GM10248 (cell line): Measurements from ENCODE around the gene PAX5.
A peak's percentile ranks its signal among the peaks of the same experiment; 100 is the strongest.

Experiments used
- CTCF ChIA-PET: fragments of 300-600 bp; sonication (Branson Sonifier 250); formaldehyde crosslinking; extraction: SDS; loops from one replicate; lab custom pipeline; 2021; ENCODE audit warnings: antibody characterized with exemption; lab: Yijun Ruan, JAX
- POLR2A ChIA-PET: fragments of 350-650 bp; sonication (Branson Sonifier 250); formaldehyde crosslinking; extraction: SDS; loops from one replicate; lab custom pipeline; 2020; ENCODE audit warnings: antibody characterized with exemption; lab: Yijun Ruan, JAX
- DNase-seq: peaks from one replicate; pipeline ENCODE4 v3.0.0; 2012; ENCODE audit errors: extremely low spot score
- CTCF ChIP-seq: IDR thresholded peaks from 2 replicates; pipeline ENCODE4 v1.5.1; 2012; ENCODE audit warnings: mild to moderate bottlenecking, low read depth; ENCODE audit errors: extremely low read depth, missing control alignments, control extremely low read depth

The PAX5 gene

GRCh38 chr9:36992501-36993316 is 41.4 kb downstream of the PAX5 start:
- ChIA-PET CTCF (interaction anchor here (0.8 to 9.1 kb wide), 21 partner anchors 9 to 437 kb away, joined by 3 to 76 read pairs (median 4); partner anchors contain the start of gene PAX5), POLR2A (no interaction called here)
- DNase-seq, result no peak
- no peak for TF ChIP-seq CTCF

GRCh38 chr9:36991516-36992134 is 42.4 kb downstream of the PAX5 start:
- peak; percentile 28 for TF ChIP-seq CTCF
- peak; percentile 60 for DNase-seq
- ChIA-PET POLR2A (no interaction called here), CTCF (interaction anchor here (0.7 to 9.1 kb wide), 28 partner anchors 8 to 436 kb away, joined by 3 to 76 read pairs (median 3); partner anchors contain the start of genes PAX5 and ZCCHC7)

GRCh38 chr9:36988848-36989247 is 45.2 kb downstream of the PAX5 start:
- POLR2A ChIA-PET, result no interaction called here
- CTCF ChIA-PET, result interaction anchor here (1.0 to 9.1 kb wide), 10 partner anchors 7 to 356 kb away, joined by 3 to 76 read pairs (median 4); no protein-coding TSS in a partner anchor
- TF ChIP-seq CTCF, result no peak
- no peak for DNase-seq

- ChIA-PET POLR2A (no interaction called here), CTCF (interaction anchor here (2.8 to 9.1 kb wide), 3 partner anchors 12 to 342 kb away, joined by 10 to 76 read pairs (median 30); no protein-coding TSS in a partner anchor)
- TF ChIP-seq CTCF, result no peak
- DNase-seq, result peak; percentile 54
Measured at GRCh38 chr9:36987891-36988290, 46.2 kb downstream of the PAX5 start.

GRCh38 chr9:36987409-36987808 is 46.7 kb downstream of the PAX5 start:
- no peak for DNase-seq
- no peak for TF ChIP-seq CTCF

More at GRCh38 chr9:36987409-36987808, 46.7 kb downstream of the PAX5 start:
- CTCF ChIA-PET, result interaction anchor here (2.8 to 9.1 kb wide), 3 partner anchors 9 to 342 kb away, joined by 9 to 76 read pairs (median 10); no protein-coding TSS in a partner anchor
- POLR2A ChIA-PET, result no interaction called here
